ENCODE measurements around the gene PDE11A. TPM values are rescaled to one million over a fixed set of nuclear protein-coding genes. Genes with fewer than 3 reads are reported as not detected.

Gene PDE11A
- total RNA-seq, 4 donors from 2014 or later, result 0.37 to 1.2 (median 1.1) TPM; not detected in 1

- intact Hi-C loops (cut with DNase I; ENCODE audit: low total_unique reads) (loop anchor here (5.0 kb wide), 1 partner anchor 663 kb away; no protein-coding TSS in a partner anchor), in situ Hi-C loops (cut with MboI; ENCODE audit: low pct_ligation_motif_present in 1 of 4, low pct_unique_long_range_greater_than_20kb in 1 of 4, low sequenced_read_pairs in 3 of 4) (no loop called here)
- WGBS, 2 donors (ENCODE audit: low coverage in 1 of 2), result 40 to 43% methylated on average over 1 of the region's 1 CpG
- Histone ChIP-seq H3K36me3 (no peaks in the 10 kb centered on the region), H3K4me1 (peaks cover 4 to 16% (median 6%) of the 10 kb centered on the region in 4 donors), H3K27me3 (no peaks in the 10 kb centered on the region), H3K27ac (peak overlapping the region in 2 of 4 donors; percentile 21 to 25), H3K4me3 (no peak overlapping the region), H3K9me3 (no peaks in the 10 kb centered on the region)
- no peak for DNase-seq
- TF ChIP-seq EP300 (IDR thresholded peaks at IDR 0.05; ENCODE audit: low read depth) (no peak), CTCF (IDR thresholded peaks at IDR 0.05) (no peak), POLR2AphosphoS5 (IDR thresholded peaks at IDR 0.05) (no peak), POLR2A (IDR thresholded peaks at IDR 0.05) (no peak)
Observed at GRCh38 chr2:177784745-177785067, 287.9 kb downstream of the PDE11A start.

- Histone ChIP-seq H3K27ac (peak overlapping the region in 3 of 4 donors; percentile 21 to 36 (median 25)), H3K27me3 (no peaks in the 10 kb centered on the region), H3K36me3 (no peaks in the 10 kb centered on the region), H3K4me3 (no peak overlapping the region), H3K4me1 (peaks cover 4 to 16% (median 6%) of the 10 kb centered on the region in 4 donors), H3K9me3 (no peaks in the 10 kb centered on the region)
- in situ Hi-C loops (cut with MboI; ENCODE audit: low pct_ligation_motif_present in 1 of 4, low pct_unique_long_range_greater_than_20kb in 1 of 4, low sequenced_read_pairs in 3 of 4) (no loop called here), intact Hi-C loops (cut with DNase I; ENCODE audit: low total_unique reads) (loop anchor here (5.0 kb wide), 1 partner anchor 663 kb away; no protein-coding TSS in a partner anchor)
- DNase-seq, result no peak
- WGBS, 2 donors (ENCODE audit: low coverage in 1 of 2), result 25% methylated on average over 2 of the region's 2 CpGs; no CpG with 5 or more reads in 1 of the 2 donors
- TF ChIP-seq POLR2A (IDR thresholded peaks at IDR 0.05) (no peak), EP300 (IDR thresholded peaks at IDR 0.05; ENCODE audit: low read depth) (no peak), POLR2AphosphoS5 (IDR thresholded peaks at IDR 0.05) (no peak), CTCF (IDR thresholded peaks at IDR 0.05) (no peak)
Observed at GRCh38 chr2:177783835-177784744, 288.5 kb downstream of the PDE11A start.

DNA sequence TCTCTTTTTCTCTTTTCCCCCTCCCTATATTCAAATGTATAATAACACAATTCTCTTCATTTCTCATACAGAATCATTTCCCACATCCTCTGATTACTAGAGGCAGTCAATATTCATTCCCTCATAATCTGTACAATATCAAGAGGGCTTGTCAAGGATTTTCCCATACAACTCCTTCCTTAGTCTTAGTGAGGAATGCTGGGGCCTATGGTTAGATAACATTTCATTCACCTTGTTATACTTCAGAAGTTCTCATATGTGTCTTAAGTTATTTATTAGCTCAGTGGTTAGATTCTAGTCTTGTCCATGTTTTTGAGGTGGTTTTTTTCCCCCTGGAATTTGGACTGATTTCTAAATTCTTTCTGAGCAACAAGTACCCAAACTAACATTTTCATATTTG, 289.5 kb downstream of the PDE11A start:
- Histone ChIP-seq H3K36me3 (no peaks in the 10 kb centered on the region), H3K9me3 (no peaks in the 10 kb centered on the region), H3K4me3 (no peak overlapping the region), H3K27ac (no peak overlapping the region), H3K4me1 (peaks cover 4 to 16% (median 6%) of the 10 kb centered on the region in 4 donors), H3K27me3 (no peaks in the 10 kb centered on the region)
- in situ Hi-C loops (cut with MboI; ENCODE audit: low pct_ligation_motif_present in 1 of 4, low pct_unique_long_range_greater_than_20kb in 1 of 4, low sequenced_read_pairs in 3 of 4), result no loop called here
- no peak for DNase-seq
- intact Hi-C loops (cut with DNase I; ENCODE audit: low total_unique reads), result loop anchor here (5.0 kb wide), 1 partner anchor 664 kb away; no protein-coding TSS in a partner anchor
- TF ChIP-seq POLR2AphosphoS5 (IDR thresholded peaks at IDR 0.05), result no peak
- TF ChIP-seq EP300 (IDR thresholded peaks at IDR 0.05; ENCODE audit: low read depth), result no peak
- no peak for TF ChIP-seq CTCF (IDR thresholded peaks at IDR 0.05)
- TF ChIP-seq POLR2A (IDR thresholded peaks at IDR 0.05), result no peak

DNA sequence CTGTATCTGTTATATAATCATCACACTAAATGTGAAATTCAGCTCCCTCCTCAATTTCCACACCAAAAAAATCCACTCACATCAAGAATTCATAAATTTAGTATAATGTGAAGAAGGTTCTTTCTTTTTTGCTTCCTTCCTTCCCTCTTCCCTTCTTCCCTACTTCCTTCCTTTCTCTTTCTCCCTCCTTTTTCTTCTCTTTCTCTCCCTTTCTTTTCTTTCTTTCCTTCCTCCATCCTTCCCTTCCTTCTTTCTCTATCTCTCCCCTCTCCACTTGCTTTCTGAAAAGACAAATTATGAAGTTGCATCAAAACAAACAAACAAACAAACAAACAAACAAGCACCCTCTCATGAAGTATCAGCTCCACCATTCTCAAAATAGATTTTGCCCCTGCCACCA, 290.0 kb downstream of the PDE11A start:
- intact Hi-C loops (cut with DNase I; ENCODE audit: low total_unique reads) (loop anchor here (5.0 kb wide), 1 partner anchor 665 kb away; no protein-coding TSS in a partner anchor), in situ Hi-C loops (cut with MboI; ENCODE audit: low pct_ligation_motif_present in 1 of 4, low pct_unique_long_range_greater_than_20kb in 1 of 4, low sequenced_read_pairs in 3 of 4) (no loop called here)
- no peak for DNase-seq
- Histone ChIP-seq H3K9me3 (no peaks in the 10 kb centered on the region), H3K27me3 (no peaks in the 10 kb centered on the region), H3K4me1 (peaks cover 4 to 16% (median 6%) of the 10 kb centered on the region in 4 donors), H3K27ac (no peak overlapping the region), H3K4me3 (no peak overlapping the region), H3K36me3 (no peaks in the 10 kb centered on the region)
- TF ChIP-seq CTCF (IDR thresholded peaks at IDR 0.05), result no peak
- no peak for TF ChIP-seq POLR2A (IDR thresholded peaks at IDR 0.05)
- no peak for TF ChIP-seq POLR2AphosphoS5 (IDR thresholded peaks at IDR 0.05)
- no peak for TF ChIP-seq EP300 (IDR thresholded peaks at IDR 0.05; ENCODE audit: low read depth)

All from transverse colon (tissue), 4 donors.